GM19238 (cell line): ENCODE measurements around the gene BRD9.
"Not testable (repeated sequence)": the region's sequence is repeated elsewhere in the genome, so short reads cannot be mapped to it uniquely, and the experiment has no call there.

Experiments used
- DNase-seq: peaks from one replicate; pipeline ENCODE4 v3.0.0; 2011; ENCODE audit warnings: low spot score; ENCODE audit not compliant: insufficient read length

Gene BRD9

DNA sequence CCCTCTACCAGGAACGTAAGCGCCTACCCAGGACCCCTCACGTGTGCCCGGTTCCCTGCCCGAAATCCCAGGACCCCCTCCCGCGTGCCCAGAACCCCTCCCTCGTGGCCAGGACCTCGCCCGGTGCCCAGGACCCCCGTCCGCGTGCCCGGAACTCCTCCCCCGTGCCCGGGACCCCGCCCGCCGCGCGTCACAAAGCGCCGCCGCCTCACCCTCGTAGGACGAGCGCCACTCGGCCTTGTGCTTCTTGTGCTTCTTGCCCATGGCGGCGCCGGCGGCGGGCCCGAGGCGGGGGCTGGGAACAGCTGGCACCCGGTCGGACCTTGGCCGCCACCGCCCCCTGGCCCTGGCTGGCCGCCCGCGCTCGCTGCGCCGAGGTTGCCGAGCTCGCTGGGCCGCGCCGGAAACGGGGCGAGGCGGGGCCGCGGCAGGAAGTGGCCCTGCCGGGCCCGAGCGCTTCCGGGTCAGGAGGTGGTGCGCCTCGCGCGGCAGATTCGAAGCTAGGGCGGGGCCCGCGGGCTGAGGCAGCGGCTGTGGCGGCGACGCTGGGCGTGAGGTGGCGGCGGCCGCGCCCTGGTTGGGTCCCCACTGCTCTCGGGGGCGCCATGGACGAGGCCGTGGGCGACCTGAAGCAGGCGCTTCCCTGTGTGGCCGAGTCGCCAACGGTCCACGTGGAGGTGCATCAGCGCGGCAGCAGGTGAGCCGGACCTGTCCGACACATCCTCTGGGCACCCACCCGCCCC, at the start of gene BRD9, which contains the start of gene TRIP13:
Gene BRD9 (minus strand): TSS at position 408 of the 743 bp plus-strand sequence. CDS start 144 bp downstream, at position 264.
Gene TRIP13 (plus strand): TSS at position 491 of the 743 bp plus-strand sequence. CDS start 115 bp downstream, at position 606.
- DNase-seq = peak; percentile 100

DNA sequence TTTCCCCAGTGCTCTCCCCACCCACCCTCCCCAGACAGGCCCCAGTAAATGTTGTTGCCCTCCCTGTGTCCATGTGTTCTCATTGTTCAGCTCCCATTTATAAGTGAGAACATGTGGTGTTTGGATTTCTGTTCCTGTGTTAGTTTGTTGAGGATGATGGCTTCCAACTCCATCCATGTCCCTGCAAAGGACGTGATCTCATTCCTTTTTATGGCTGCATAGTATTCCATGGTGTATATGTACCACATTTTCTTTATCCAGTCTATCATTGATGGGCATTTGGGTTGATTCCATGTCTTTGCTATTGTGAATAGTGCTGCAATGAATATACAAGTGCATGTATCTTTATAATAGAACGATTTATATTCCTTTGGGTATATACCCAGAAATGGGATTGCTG, 48.1 kb upstream of the BRD9 start:
- not testable (repeated sequence) for DNase-seq

DNA sequence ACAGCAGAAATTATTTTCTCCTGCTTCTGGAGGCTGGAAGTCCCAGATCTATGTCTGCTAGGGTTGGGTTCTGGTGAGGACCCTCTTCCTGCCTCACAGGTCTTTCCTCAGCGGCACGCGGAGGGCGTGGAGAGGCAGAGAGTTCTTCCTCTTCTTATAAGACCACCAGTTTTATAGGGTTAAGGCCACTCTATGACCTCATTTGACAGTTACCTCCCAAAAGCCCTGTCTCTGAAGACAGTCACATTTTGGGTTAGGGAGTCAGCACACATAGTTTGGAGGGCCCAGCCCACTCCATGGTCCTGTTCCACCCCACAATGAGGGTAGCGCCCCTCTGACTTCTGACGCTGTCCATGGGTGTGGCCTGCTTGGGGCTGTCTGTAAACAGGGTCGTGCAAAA, 46.8 kb upstream of the BRD9 start:
- DNase-seq = no peak

DNA sequence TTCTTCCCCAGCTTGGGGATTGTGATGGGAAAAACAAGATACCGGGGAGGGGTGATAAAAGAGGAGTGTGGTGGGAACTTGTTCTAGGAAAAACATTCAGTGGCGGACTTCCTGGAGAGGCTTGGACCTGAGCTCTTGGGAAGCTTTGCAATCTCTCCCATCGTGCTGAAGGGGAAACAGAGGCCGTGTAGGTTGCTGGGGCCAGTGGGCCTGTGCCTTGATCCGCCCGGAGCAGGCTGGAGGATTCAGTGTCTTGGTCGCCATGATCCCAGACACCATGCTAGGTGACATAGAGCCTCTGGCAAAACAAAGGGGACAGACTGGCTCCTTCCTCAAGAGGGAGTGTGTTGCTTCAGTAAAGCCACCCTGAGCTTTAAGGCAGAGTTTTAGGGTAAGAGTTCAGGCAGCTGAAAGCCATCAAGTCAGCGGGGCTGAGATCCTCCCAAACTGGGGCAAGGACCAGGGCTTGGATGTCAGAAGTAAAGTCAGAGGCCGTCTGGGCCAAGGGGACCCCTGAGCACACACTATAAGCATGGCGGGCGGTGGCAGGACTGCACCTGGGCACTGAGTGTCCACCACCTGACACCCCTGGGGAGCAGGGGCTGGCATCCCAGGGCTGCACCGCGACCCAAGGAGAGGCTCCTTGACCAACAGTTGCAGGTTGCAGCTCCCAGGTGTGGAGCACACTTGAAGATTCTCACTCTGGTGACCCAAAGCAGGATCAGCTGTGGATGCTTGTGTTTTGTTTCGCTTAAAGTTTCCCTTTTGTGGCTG, 44.7 kb upstream of the BRD9 start:
- no peak for DNase-seq

DNA sequence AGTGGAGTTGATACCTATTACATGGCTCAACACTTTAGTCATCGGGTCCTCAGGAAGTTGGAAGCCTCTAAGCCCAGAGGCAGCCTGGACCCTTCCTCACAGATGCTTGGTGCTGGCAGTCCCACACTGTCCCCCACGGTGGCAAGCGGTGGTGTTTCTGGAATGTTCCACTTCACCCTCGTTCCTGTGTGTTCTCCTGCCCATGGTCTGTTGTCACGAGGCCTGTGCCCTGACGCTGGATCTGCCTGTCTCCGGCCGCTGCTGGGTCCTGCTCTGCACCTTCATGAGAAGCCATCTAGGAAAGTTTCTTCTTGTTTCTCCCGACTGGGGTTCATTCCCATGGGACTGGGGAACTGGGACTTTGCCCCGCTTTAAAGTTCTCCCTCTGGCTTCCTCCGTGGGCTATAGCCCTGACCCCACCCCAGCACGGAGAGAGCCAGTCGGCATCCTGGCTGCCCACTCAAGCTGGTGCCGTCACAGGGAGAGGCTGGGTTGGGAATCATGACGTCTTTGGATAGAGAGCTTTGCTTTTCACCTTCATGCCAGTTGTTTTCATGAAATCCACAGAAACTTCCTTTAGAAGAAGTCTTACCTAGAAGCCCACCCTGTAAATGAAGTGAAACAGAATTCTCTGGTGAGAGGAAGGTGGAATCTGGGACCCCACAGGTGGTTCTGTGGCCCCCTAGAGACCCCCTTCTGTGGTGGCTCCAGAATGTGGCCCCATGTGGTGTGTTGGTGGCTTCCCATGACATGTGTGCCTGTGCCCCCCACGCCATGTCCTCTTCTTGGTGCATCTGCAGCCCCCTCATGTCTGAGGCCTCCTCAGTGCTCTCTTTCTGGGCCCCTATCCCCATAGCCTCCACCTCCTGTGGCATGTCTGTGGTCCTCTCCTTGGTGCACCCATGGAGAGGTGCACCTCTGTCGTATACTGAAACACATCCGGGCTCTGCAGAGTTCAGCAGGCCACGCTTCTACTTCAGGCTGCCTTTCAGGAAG, 43.8 kb upstream of the BRD9 start:
- no peak for DNase-seq

DNA sequence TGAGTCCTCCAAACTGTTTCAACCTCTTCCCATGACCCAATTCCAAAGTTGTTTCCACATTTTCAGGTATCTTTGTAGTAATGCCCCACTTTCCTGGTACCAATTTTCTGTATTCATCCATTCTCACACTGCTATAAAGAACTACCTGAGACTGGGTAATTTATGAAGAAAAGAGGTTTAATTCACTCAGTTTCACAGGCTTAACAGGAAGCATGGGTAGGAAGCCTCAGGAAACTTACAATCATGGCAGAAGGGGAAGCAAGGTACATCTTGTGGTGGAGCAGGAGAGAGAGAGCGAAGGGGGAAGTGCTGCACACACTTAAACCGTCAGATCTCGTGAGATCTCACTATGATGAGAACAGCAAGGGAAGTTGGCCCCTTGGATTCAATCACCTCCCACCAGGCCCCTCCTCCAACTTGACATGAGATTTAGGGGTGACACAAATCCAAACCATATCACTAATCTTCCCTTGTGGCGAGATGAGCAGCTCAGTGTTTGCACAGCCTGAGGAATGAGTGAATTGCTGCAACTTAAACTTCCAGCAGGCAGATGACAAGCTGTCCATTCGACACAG, 43.0 kb upstream of the BRD9 start:
- no peak for DNase-seq

DNA sequence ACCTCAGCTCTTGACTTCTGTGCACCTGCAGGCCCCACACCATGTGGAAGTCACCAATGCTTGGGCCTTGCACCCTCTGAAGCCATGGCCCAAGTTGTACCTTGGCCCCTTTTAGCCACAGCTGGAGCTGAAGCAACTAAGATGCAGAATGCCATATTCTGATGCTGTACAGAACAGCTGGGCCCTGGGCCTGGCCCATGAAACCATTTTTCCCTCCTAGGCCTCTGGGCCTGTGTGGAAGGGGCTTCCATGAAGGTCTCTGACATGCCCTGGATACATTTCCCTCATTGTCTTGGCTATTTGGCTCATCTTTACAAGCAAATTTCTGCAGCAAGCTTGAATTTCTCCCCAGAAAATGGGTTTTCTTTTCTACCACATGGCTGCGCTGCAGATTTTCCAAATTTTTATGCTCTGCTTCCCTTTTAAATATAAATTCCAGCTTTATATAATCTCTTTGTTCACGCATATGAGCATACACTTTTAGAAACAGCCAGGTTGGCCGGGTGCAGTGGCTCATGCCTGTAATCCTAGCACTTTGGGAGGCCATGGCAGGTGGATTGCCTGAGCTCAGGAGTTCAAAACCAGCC, 41.9 kb upstream of the BRD9 start:
- not testable (repeated sequence) for DNase-seq

DNA sequence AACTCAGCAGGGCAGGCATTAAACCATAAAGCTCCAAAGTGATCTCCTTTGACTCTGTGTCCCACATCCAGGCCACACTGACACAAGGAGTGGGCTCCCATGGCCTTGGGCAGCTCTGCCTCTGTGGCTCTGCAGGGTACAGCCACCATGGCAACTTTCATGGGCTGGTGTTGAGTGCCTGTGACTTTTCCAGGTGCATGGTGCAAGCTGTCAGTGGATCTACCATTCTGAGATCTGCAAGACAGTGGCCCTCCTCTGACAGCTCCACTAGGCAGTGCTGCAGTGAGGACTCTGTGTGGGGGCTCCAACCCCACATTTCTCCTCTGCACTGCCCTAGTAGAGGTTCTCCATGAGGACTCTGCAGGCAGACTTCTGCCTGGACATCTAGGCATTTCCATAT, 41.4 kb upstream of the BRD9 start:
- DNase-seq = not testable (repeated sequence)

DNA sequence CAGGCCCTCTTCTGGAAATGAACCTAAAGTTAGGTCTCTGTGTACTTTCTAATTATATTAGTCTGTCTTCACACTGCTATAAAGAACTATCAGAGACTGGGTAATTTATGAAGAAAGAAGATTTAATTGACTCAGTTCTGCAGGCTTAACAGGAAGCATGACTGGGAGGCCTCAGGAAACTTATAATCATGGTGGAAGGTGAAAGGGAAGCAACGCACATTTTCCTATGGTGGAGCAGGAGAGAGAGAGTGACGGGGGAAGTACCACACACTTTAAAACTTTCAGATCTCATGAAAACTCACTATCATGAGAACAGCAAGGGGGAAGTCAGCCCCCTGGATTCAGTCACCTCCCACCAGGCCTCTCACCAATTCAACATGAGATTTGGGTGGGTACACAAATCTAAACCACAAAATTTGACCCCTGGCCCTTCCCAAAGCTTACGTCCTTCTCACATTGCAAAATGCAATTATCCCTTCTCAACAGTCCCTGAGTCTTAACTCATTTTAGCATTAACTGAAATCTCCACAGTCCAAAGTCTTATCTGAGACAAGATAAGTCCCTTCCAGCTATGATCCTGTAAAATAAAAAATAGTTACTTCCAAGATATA, 40.8 kb upstream of the BRD9 start:
- DNase-seq = no peak

DNA sequence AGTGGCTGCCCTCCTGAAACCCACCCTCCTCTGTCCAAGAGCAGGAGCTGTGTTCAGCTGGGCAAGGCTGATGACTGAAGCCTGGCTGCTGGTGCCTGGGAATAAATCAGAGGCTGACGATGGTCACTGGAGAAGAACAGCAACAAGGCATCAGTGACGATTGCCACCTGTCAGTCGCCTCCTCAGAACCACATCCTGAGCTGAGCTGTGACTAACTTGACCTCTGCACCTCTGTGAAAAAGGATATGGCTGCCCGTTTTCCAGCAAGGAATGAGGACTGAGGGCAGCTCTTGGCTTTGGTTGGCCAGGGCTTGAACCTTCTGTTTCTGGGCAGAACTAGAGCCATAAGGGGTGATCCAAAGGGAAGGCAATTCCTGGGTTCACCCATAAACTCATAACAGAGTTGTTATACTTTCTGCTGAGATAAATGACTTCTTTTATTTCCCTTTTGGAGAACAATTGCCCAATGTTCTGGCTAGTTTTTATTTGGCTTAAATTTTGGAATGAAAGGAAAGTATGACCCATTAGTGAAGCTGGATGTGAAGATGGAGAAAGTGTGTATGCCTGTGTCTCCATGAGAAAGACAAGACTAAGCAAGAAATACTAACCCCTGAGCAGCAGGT, 40.1 kb upstream of the BRD9 start:
- no peak for DNase-seq

DNA sequence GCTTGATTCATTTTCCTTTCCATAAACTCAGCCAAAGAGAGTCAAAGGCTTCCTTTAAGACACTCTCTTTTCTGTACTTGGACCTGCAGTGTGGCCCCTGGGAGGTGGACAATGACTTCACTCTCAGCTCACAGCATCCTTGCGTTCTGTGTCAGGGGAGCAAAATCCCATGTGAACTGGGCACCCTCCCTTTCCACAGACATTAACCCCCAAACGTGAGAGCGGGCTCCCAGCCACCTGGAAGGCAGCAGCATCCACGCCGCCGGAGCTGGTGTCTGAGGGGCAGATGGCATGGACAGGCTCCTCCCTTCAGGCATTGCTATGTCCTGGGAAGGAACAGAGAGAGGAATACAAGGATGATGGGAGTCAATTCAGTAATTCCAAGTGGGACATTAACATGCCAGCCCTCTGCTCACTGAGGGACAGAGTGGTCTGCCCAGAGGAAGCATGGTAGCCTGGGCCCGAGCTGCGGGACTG, 39.6 kb upstream of the BRD9 start:
- DNase-seq = no peak

DNA sequence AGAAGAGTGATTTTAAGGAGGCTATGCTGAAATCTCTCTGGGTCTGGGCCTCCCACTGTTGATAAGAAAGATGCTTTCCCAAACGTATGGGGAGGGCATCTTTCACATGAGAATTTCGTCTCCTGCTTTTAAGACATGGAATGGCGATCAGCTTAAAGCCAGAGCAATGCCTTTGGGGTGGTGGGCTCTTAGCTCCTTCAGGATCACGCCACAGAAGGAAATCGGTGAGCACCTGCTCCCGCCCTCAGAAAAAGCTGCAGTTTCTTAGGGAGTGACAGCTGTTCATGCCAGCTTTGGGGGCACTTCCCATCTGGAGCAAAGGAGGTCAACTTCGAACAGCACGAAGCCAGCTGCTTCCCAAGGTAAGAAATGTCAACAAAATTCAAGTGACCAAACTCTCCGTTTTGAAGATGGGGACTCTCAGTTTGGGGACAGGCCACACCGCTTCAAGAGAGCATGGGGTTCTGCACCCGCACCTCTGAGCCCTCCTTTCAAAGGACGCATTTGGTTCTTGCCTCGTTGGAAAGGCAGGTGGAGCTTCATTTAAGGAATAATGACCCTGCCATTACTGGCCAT, 39.1 kb upstream of the BRD9 start:
- DNase-seq = no peak

DNA sequence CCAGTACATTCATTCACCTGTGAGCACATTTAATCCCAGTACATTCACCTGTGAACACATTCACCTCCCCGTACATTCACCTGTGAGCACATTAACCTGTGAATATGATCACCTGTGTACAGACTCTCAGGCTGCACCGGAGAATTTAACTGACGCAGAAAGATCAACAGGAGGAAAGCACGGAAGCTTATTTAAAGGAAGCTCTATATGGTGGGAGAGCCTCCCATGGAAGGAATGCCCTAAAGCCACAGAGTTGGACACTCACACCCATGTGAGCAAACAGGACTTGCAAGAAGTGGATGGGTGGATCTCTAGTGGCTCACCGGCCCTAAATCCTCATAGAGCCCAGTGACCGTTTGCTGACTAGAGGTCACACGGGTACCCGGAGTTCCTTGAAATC, 38.3 kb upstream of the BRD9 start:
- no peak for DNase-seq

DNA sequence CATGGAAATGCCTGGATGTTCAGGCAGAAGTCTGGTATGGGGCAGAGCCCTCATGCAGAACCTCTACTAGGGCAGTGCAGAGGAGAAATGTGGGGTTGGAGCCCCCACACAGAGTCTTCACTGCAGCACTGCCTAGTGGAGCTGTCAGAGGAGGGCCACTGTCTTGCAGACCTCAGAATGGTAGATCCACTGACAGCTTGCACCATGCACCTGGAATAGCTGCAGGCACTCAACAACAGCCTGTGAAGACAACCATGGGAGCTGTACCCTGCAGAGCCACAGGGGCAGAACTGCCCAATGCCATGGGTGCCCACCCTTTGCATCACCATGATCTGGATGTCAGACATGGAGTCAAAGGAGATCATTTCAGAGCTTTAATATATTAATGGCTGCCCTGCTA, 37.0 kb upstream of the BRD9 start:
- DNase-seq = no peak

DNA sequence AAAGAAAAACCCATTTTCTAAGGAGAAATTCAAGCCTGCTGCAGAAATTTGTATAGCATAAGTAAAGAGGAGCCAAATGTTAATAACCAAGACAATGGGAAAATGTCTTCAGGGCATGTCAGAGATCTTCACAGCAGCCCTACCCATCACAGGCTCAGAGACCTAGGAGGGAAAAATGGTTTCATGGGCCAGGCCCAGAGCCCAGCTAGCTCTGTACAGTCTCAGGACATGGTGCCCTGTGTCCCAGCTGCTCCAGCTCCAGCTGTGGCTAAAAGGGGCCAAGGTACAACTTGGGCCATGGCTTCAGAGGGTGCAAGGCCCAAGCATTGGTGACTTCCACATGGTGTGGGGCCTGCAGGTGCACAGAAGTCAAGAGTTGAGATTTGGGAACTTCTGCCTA, 36.6 kb upstream of the BRD9 start:
- DNase-seq = not testable (repeated sequence)

DNA sequence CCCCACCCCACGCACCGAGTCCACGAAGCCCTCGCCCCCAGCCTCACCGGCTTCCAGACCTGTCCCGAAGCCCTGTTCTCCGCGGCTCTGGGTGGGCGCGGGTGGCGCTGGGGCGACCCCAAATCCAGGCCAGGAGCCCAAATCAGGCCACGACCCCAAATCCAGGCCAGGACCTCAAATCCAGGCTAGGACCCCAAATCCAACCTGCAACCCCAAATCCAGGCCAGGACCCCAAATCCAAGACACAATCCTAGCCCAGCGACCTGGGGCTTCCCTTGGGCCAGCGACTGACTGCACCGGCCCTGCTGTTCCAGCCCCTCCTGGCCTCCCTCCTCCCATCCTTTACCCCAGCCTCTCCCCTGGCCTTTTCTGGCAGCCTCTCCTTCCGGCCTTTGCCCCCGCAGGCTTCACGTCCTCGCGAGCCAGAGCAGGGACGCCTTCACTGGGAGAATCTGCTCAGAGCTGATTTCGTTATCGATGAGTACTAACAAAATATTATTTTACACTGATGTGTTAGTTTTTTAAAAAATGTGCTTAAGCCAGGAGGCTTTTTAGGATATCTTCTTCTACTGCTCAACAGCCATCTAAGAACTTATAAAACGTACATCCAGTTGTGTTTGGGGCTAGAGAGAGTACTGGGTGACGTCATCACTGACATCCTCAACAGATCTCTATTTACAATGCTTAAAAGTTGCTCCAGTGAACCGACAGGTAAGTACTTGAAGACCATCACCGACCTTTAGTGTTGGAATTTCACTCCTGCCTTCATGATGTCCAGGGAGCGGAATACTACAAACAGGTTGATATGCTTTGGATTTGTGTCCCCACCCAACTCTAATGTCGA, 34.8 kb upstream of the BRD9 start:
- no peak for DNase-seq

DNA sequence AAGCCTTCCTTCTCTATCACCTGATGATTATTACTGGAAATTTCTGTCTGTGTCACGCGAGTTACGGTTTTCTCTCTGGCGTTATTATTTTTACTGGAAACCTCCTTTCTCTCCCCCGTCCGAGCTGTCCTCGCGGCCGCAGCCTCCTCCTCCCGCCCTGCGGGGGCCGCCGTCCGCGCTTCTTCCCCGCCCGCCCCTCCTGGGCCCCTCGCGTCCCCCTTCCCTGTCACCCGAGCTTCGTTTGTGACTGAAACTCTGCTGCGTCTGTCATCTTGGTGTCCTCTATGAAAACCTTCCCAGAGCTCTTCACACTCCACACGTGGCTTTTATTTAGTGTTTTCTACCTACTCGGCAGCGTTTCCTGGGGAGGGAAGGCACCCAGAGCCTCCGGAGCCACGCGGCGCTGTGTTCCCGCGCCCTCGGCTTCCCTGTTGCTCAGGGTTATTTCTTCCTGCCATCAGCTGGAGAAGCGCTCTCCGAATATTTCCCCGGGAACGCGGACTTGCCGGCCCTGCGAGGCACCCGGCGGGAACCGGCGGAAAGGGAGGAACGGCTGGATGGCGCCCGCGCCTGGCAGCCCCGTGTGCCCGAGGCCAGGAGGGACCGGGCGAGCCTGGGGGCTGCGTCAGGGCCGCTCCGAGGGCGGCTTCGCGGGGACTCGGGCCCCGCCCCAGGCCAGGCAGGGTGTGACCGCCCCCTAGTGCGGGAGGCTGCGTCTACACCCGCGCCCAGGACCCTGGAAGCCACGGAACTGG, 34.0 kb upstream of the BRD9 start:
- DNase-seq = peak; percentile 27
